NCI-H2081 treated with DMSO at 0.1 percent for 48 hours (cell line): Measurements from ENCODE around the gene FCN1.

Experiments
- DNase-seq: peaks from one replicate; lab custom pipeline; 2025; lab: John Stamatoyannopoulos, UW

The FCN1 gene

DNA sequence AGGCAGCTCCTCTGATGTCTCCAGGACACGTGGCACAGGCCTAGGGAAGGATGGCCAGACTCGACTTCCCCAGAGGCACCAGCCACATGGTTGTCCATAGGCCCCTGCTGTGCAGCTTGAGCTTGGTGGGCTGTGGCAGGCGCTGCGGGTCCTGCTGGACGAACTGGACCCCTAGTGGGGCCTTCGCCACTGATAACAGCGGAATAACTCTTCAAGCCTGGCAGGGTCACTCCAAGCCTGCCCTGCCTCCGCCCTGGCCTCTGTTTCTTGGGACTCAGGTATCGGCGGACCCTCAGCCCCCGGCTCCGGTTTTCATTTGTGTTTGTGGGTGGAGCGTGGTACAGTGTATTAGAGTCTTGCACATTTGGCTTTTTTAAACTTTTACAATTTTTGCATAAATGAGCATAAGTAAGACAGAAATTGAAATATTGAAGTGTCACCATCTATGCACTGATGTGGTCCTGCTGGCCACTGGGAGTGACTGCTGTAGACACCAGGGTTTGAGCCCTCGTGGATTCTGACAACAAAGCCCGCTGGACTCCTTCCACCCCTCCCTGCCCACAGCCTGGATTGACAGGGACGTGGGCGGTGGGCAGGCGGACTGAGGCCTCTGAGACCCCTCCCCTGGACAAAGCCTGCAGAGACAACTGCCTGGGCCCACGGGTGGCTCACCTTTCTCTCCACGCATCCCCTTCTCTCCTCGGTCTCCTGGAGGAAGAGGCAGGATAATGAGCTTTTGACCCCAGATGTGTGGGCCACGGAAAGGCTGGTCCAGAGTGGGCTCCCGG, 3.8 kb downstream of the FCN1 start:
- no peak for DNase-seq

DNA sequence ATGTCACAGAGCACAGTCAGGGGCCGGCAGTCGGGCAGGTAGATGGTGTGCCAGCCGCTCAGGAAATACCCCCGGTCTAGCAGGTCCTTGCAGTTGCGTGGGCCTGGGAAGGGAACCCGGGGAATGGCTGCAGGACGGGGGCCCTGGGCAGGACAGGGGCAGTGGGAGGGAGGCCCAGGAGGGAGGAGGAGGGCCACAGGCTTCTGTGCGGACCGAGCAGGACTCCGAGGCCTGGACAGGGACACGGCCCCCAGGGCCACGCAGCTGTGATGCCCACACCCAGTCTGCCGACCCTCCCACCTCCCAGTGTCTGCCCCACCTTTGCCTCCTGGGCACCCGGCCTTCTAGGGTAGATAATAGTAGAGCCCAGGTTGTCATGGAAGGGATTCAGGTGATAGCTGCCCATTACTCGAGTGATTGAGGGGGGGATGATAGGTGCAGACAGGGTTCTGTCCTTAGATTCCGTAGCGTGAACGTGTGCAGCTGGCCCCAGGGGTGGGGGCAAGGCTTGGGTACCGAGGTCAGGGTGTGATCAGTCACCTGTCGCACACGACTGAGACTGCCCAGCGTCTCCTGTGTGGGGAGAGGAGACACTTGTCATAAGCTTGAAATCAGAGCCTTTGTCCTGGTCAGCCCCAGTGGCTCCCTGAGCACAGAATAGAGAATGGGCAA, 4.5 kb downstream of the FCN1 start:
- DNase-seq, result no peak

DNA sequence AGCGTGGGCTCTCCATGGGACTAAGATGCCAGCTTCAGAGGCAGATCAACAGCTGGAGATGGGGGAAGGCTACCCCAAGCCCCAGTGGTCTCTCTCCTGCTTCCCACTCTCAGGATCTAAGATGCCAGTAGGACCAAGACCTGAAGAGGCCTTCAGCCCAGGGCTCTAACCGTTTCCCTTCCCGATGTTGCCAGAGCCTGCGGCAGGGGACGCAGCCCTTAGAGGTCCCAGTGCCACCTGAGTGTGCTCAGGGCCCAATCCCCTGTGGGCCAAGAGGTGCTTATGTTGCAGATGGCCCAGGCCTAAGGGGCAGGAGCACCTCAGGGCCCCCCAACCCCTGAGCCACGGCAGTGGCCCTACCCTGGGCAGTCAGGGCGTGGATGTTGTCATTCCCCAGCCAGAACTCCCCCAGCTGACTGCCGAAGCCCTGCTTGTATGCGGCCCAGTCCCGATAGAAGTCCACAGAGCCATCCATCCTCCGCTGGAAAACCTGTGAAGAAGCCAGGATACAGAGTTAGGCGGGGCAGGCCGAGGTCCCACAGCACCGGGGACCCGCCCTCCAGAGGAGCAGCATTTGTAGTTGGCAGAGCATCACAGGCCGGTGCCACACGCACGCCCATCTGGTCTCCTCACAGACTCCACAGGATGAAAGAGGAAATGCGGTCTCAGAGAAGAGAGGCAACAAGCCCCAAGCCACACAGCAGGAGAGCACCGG, 5.4 kb downstream of the FCN1 start:
- no peak for DNase-seq

DNA sequence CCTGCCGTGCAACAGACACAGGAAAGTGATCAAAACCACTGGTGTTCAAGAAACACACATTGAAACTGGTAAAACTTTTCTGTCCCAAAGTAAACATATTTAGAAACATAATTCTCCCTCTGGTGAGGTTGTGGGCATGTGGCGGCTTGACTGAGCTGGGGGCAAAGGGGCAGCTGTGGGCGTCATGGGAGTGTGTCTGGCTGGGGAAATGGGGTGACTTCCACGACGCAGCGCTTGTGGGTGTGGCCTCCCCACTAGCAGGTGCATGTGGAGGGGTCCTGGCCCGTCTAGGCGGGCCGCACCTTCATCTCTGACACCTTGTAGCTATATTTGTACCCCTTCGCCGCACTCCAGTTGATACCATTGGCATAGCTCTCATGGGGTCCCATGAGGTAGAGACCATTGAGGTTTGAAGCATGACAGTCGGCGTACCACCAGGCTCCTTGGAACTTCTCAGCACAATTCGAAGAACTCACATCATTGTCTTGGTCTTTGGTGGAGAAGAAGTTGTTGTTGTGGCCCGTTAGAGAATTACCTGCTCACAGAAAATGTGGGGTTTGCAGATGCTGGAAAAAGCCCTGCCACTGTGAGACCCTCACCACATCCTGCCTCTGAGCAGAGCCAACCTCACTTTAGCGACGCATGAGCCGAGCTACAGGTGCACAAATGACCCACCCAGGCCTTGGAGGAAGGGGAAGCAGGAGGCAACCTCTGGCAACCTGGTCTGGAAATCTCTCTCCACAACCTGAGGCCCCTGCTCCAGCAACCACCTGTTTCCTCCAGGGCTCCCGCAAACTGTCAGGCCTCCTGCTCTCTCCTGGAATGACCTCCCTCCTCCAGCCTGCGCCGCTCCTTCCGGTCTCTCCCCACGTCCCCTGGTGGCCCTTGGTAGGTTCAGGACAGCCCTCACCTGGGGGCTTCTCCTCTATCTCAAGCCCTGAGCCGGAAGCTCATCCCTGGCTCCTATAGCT, 7.9 kb downstream of the FCN1 start:
- DNase-seq, result no peak

DNA sequence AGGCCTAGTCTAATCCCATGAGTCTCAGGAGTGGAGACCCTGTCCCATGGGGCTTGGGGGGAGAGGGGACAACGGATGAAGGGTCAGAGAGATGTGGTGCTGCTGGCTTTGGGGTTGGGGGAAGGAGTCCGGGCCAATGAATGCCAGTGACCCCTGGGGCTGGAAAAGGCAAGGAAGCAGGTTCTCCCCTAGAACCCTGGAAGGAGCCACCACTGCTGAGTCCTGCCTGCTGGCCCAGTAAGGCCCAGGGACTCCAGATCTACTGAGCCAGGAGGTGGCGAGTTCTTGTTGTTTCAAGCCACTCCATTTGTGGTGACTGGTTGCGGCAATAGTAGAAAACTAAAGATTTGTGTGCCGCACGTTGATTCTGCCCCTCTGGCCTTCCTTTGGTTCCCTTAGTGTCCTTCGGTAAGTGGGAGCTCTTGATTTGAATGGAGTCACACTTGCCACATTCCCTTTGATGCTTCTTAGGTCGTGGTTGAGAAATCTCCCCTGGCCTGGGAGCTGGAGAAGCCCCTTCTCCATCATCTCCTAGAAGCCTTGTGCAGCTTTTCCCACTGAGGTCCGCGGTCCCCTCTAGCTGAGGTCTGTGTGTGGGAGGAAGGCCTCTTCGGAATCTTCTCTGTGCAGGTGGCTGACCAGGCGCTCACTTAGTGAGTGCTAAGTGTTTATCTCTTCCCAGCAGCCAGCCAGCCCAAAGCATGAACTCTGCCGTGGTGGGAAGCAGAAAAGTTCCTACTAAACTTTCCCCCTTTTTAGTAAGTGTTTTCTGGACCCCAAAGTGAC, 9.0 kb downstream of the FCN1 start:
- no peak for DNase-seq

DNA sequence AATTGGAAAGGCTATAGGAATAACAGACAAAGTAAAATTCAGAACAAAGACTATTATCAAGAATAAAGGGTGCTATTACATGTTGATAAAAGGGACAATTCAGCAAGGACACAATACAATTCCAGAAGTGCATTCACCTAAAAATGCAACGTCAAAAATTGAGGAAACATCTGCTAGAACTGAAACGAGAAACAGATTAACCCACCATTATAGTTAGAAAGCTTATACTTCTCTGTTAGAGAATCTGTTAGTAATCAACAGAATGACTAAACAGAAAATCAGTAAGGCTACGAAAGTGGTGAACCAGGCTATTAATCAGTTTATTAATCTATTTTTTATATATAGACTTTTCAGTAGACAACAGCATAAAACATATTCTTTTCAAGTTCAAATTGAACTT, 14.8 kb downstream of the FCN1 start:
- DNase-seq, result no peak

DNA sequence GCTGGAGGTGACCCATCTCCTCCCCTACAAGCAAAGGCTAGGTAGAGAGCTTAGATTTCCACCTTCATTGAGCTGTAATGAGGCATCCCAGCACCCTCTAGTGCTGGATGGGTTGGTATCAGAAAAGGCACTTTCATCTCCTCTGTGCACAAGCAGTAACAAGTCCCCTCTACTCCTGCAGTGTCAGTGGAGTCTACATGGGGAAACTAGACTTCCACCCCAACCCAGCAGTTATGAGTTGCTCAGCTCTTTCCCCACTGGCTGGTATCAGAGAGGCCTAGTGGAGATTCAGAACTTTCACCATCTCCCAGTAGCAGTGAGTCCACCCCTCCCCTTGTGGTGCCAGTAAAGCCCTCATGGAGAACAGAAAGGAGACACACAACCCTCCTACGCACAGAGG, 17.9 kb downstream of the FCN1 start:
- DNase-seq, result no peak

DNA sequence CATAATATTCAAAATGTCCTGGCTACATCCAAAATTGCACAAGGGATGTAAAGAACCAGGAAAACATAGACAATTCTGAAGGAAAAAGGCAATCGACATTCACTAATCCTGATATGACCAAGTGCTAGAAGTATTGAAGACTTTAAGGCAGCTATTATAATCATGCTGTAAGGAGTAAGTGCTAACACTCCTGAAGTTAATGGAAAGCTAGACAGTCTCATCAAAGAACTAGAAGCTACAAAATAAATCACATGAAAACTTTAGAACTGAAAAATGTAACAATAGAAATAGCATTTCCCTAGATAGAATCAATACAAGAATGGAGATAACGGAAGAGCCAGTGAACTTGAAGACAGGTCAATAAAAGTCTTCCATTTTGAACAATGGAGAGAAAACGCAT, 18.5 kb downstream of the FCN1 start:
- no peak for DNase-seq

DNA sequence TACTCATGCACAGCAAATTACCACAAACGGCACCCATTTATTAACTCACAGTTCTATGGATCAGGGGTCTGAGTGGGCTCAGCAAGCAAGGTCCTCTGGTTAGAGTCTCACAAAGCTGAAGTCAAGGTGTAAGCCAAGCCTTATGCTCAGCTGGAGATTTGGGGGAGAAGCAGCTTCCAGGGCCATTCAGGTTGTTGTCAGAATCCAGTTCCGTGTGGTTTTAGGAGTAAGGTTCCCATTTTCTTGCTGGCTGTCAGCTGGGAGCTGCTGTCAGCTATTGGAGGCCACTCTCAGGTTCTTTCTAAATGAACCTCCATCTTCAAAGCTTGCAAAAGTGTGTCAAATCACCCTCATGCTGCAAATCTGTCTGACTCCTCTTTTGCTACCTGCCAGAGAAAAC, 19.4 kb downstream of the FCN1 start:
- no peak for DNase-seq

DNA sequence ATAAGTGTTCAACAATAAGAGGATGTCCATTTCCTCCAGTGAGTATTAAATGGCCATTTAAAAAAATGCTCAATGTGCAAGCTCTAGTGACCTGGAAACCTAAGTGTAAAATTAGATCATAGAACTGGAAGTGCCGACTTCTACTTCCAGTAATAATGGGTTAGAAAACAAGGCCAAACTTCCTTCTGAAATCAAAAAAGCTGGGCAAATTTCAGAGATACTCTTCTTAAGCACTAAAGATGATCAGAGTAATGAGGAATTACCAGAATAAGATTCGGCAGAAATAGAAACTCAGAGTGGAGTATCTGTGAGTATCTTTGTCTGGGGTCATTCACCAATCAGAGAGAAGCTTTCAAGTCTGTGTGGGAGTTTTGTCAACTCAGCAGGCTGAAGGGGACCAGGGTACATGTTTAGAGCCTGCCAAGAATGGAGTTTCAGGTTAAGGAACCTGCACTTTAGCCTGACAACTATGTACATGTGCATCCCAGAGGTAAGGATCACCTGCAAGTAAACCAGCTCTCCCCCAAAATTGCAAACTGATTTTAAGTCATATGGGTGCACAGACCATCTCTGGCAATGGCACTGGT, 20.0 kb downstream of the FCN1 start:
- DNase-seq, result no peak

DNA sequence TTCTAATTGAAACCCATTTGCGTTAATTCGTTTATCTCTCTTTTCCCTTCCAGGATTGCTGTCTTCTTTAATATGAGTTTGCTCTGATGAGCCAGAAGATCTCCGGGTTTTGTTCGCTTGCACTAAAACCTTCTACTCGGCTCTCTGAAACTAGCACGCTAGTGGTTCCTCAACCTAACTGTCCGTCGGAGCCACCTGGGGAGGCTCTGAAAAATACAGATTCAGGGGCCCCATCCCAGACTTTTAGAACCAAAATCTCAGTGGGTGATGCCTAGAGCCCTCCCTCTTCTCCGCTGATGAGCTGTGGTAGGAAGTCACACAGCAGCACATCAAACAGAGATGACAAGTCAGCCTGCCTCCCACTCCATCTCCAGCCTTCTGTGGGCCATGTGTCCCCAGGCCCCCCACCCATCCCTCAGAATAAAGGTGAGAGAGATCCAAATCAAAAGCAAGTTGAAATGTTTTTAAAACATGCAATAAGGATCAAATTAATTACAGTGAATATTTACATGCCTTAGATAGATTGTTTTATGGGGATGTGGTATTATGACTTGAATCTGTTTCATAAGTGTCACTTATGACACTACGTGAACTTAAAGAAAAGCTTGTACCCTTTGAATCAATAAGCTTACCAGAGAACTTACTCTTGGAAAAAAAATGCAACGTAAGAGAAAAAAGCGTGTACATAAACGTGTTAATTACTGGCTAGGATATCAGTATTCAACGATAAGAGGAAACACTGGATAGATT, 20.7 kb downstream of the FCN1 start:
- DNase-seq, result no peak

DNA sequence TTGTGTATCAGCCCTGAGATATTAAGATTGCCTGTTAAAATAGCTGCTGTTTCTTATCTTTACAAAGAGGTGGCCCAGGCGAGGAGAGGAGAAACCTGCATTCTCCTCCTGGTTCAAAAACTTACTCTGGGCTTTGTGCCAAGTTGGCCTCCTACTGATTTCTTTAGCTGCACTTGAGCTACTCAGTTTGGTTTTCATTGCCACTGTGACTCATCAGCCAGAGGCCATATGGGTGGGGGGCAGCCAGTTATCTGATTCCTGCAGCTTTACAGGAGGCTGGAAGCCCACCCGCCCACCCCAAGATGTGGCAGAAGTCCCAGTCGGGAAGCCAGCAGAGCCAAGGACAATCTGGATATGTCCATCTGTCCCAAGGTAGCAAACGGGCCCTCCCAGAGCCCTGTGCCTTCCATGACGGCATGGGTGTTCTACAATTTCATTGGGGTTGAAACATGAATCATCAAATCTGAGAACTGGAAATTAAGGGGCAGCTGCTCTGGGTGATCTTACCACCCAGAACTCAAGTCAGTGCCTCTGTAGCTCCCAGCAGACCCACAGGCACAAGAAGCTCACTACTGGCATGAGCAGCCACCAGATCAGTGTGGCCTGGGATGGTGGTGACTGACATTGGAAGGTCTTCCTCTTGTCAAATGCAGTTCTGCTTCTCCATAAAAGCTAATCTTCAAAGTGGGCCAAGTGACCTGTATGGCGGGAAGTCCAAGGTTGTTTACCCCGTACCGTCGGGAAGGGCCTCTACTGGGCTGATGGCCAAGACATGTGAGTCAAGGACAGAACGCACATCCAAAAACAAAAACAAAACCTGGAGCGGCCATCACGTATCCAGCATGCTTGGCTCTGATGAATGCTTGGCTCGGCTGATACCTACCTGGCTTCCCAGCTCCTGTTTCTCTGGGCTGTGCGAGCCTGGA, 21.5 kb downstream of the FCN1 start:
- no peak for DNase-seq

DNA sequence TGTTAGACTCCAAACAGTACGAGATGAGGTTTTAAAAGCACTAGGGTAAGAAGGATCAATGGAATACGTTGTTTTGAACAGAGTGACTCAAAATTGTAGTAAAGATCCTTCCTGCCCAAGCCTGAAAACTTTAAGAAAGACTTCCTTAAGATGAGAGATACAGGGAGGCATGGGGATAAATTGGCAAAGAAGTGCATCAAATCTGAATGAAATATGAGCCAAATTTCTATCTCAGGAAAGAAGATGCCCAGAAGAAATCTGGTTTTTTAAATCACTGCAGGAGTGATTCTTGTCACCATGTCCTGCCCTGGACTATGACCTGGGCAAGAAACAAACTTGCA, 22.2 kb downstream of the FCN1 start:
- DNase-seq, result no peak

DNA sequence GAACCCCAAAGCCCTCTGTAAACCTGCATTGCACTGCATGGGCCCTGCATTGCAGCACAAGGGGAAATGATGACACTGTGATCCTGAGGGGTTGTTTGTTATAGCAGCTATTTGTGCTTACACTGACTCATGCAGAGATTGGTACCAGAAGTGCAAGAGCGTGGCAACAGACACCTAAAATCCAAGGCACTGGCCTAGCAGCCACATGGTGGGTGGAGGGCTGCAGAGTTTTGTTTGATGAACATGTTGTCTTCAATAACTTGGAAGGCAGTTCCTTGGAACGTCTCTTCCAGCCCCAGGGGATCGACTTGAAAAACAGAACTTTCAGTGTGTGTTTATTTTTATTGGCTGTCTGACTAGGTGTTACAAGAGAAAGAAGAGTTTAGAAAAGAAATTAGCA, 22.6 kb downstream of the FCN1 start:
- no peak for DNase-seq

DNA sequence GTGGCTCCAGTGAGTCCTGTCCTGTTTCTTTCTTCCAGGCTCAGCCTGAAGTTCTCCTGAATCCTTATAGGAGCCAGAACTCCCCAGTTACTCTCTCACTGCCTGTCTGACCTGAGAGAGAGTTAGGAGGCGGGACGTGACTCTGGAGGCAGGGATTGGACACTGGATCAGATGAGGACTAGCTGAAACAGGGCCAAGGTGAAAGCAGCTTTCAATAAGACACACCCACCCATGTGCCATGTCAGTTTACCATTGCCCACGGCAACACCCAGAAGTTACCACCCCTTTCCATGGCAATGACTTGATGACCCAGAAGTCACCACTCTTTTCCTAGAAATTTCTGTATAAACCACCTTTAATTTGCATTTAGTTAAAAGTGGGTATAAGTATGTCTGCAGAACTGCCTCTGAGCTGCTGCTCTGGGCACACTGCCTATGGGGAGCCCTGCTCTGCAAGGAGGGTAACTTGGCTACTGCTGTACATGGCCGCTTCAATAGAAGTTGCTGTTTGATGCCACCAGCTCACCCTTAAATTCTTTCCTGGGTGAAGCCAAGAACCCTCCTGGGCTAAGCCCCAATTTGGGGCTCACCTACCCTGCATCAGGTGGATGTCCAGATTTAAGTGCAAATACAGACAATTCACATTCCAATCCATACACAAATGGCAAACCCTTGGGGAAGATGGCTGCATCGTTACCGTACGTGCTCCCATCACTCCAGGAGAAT, 23.4 kb downstream of the FCN1 start:
- no peak for DNase-seq

DNA sequence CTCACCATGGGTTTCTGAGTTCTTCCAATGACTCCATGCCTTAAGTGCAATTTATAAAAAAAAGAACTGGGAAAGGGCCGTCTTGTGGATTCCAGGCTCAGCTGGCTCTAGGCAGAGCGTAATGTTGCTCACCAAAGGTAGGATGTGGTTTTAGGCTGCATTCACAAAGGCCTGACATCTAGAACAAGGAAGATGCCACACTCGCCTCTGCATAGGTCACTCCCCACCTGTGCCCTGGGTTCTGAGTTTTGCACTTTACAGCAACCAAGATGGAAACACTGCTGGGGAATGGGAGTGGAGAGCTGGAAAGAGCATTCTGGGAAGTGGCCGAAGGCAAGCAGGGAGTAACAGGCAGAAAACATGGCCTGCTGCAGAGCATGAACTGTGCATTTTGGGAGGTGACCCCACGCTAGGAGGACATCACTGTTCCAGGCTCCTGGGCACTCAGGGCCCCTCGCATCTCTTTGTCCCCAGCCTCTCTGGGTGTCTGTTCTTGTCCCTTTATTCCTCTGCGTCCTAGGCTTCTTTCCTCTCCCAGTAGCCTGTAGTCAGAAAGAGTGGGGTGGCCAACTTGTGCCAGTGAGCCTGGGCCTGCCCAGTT, 24.8 kb downstream of the FCN1 start:
- DNase-seq, result no peak

DNA sequence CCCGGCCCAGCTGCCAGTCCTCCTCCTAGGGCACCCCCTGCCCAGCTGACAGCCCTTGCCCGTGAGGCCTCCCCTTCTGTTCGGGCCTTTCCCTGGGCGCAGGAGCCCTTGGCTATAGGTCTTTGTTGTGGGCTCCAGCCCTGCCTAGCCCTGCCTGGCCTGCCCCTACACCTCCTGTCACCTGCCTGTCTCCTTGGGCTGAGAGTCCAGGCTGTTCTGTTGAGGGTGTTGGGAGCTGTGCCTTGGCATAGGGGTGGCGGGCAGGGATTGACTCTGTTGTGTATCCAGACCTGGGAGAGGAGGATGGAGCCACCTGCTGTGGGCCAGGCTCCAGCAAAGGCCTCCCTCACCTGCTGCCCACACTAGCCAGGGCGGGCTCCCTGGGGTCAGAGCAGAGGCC, 25.5 kb downstream of the FCN1 start:
- DNase-seq, result no peak

DNA sequence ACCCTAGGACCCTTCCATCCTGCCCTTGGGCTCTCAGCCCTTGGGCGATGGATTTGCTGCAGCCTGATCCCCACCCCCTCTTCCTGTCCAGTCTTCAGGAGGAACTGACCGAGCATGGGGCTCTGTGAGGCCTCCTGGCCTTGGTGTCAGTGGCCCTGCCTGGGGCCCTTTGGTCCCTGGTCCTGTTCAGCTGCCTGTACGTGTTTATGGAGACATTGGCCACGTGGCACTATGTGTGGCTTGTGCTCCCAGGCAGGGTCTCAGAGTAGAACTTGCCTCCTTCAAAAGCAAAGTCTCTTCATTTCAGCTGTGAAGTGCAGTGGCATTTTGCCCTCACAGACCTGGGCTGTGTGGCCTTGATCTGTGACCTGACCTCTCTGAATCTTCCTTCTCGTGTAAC, 26.0 kb downstream of the FCN1 start:
- no peak for DNase-seq
